T-cell (primary cell): ENCODE measurements around the gene CAMSAP2. TPM values are rescaled to one million over a fixed set of nuclear protein-coding genes. Genes with fewer than 3 reads are reported as not detected.

Source experiments
- ATAC-seq, 4 experiments: fragments of 200-7000 bp in 3 of 4; fragments of 150-1000 bp in 1 of 4; cut with Tn5 transposase; replicated peaks in 1 of 4; 1 replicate in 3 of 4; 2 replicates in 1 of 4; pipeline ENCODE4 v1.10.0; 2021; ENCODE audit warnings: moderate library complexity in 3 of 4, mild to moderate bottlenecking in 2 of 4, moderate number of reproducible peaks in 1 of 4
- CTCF ChIA-PET, 2 donors: fragments of 300-600 bp; sonication (Branson Sonifier 250); formaldehyde crosslinking; loops; one replicate each; lab custom pipeline; 2022; ENCODE audit warnings: antibody characterized with exemption in 2 of 2; lab: Charles Lee
- POLR2A ChIA-PET, 2 donors: fragments of 300-600 bp; sonication (Branson Sonifier 250); formaldehyde crosslinking; loops; one replicate each; lab custom pipeline; 2022; ENCODE audit warnings: antibody characterized with exemption in 2 of 2; lab: Charles Lee
- DNase-seq, 35 experiments: peaks; one replicate each; pipeline versions ENCODE4 v3.0.0 to v3.0.0-alpha.2; 2013 to 2023
- H3K27ac ChIP-seq: one replicate; pipeline ENCODE4 v1.5.1; 2013; ENCODE audit warnings: low read length
- H3K27me3 ChIP-seq, 2 experiments: replicated peaks in 1 of 2; 1 replicate in 1 of 2; 2 replicates in 1 of 2; pipeline versions ENCODE4 v1.6.1 to v1.7.0; 2013; ENCODE audit warnings: low read length in 1 of 2, mixed read lengths in 1 of 2; ENCODE audit not compliant: control insufficient read depth in 2 of 2, insufficient read depth in 2 of 2; ENCODE audit errors: extremely low read depth in 1 of 2
- H3K36me3 ChIP-seq, 2 donors: 1 replicate in 1 of 2; 2 replicates in 1 of 2; pipeline versions ENCODE4 v1.6.1 to v1.7.0; 2013; ENCODE audit warnings: low read length in 1 of 2; ENCODE audit not compliant: control insufficient read depth in 2 of 2, insufficient read depth in 1 of 2; ENCODE audit errors: extremely low read depth in 1 of 2
- H3K4me1 ChIP-seq, 2 experiments: 1 replicate in 1 of 2; 2 replicates in 1 of 2; pipeline versions ENCODE4 v1.6.1 to v1.7.0; 2013; ENCODE audit warnings: low read length in 2 of 2, mixed read lengths in 1 of 2; ENCODE audit not compliant: insufficient read depth in 2 of 2, control insufficient read depth in 1 of 2; ENCODE audit errors: extremely low read depth in 1 of 2
- H3K4me3 ChIP-seq, 2 donors: 1 replicate in 1 of 2; 2 replicates in 1 of 2; pipeline versions ENCODE4 v1.5.1 to v1.7.0; 2013; ENCODE audit warnings: mild to moderate bottlenecking in 2 of 2, low read length in 1 of 2, moderate library complexity in 1 of 2; ENCODE audit not compliant: control insufficient read depth in 1 of 2; ENCODE audit errors: extremely low read depth in 1 of 2
- H3K9me3 ChIP-seq: 2 replicates; pipeline ENCODE4 v1.7.0; 2013
- H3K27ac Mint-ChIP-seq, 2 donors: one replicate each; pipeline ENCODE4 v1.8.0; 2020 to 2021; ENCODE audit warnings: mild to moderate bottlenecking in 2 of 2, mixed read lengths in 2 of 2
- H3K27me3 Mint-ChIP-seq, 2 donors: one replicate each; pipeline ENCODE4 v1.8.0; 2021 to 2022; ENCODE audit warnings: mixed read lengths in 2 of 2
- H3K36me3 Mint-ChIP-seq: one replicate; pipeline ENCODE4 v1.8.0; 2021; ENCODE audit warnings: mixed read lengths
- H3K4me1 Mint-ChIP-seq, 3 donors: one replicate each; pipeline ENCODE4 v1.8.0; 2020 to 2022; ENCODE audit warnings: mixed read lengths in 3 of 3, mild to moderate bottlenecking in 1 of 3
- H3K4me3 Mint-ChIP-seq, 3 donors: one replicate each; pipeline ENCODE4 v1.8.0; 2020 to 2022; ENCODE audit warnings: mild to moderate bottlenecking in 3 of 3, mixed read lengths in 3 of 3, moderate library complexity in 3 of 3
- H3K9me3 Mint-ChIP-seq, 3 donors: one replicate each; pipeline ENCODE4 v1.8.0; 2020 to 2022; ENCODE audit warnings: mixed read lengths in 3 of 3
- WGBS: methylation state at CpG from one replicate; pipeline ENCODE4 v1.1.5; 2013; ENCODE audit warnings: missing lambda C conversion rate; ENCODE audit not compliant: insufficient coverage; 5-methylcytosine and 5-hydroxymethylcytosine counted together
- total RNA-seq, 35 experiments: library from RNA in 6 of 35; stranded (reverse) in 6 of 35; fragments of 120-200 nt in 1 of 35; gene quantifications; one replicate each; pipeline versions ENCODE4 v1.2.1 to v1.2.4 and lab custom pipeline; 2013 to 2026

The CAMSAP2 gene
- total RNA-seq, 5 donors from 2014 or later (not counting 1 experiment from before 2014, with no cell fraction given) = 4.6 to 9.1 (median 5.2) TPM

- H3K36me3 ChIP-seq = no peaks in the 10 kb centered on the region
- 79% methylated on average over 7 of the region's 11 CpGs for WGBS
- DNase-seq = no peak
- no peaks in the 10 kb centered on the region for H3K9me3 Mint-ChIP-seq
- no peaks in the 10 kb centered on the region for H3K36me3 Mint-ChIP-seq
- H3K9me3 ChIP-seq = no peaks in the 10 kb centered on the region
- peak overlapping the region; percentile 61 to 86 for H3K27ac Mint-ChIP-seq
- H3K4me3 ChIP-seq = peak overlapping the region in 1 of 2 donors; percentile 42
- H3K4me3 Mint-ChIP-seq = peak overlapping the region; percentile 36 to 73 (median 55)
- peaks cover 43 to 72% (median 57%) of the 10 kb centered on the region in 3 donors for H3K4me1 Mint-ChIP-seq
- peaks cover 6 to 7% of the 10 kb centered on the region in 2 donors for H3K27me3 Mint-ChIP-seq
- POLR2A ChIA-PET = interaction anchor here in 1 of 2 donors (0.5 to 0.7 kb wide), 2 partner anchors 148 to 450 kb away, joined by 3 to 5 read pairs; no protein-coding TSS in a partner anchor
- H3K27me3 ChIP-seq = peaks cover 0 to 19% of the 10 kb centered on the region in 2 experiments
- peak overlapping the region; percentile 70 for H3K27ac ChIP-seq
- peaks cover 9 to 69% of the 10 kb centered on the region in 2 experiments for H3K4me1 ChIP-seq
- ATAC-seq = no peak
- CTCF ChIA-PET = interaction anchor here (0.6 kb wide), 2 partner anchors 10 to 231 kb away, joined by 3 to 6 read pairs; no protein-coding TSS in a partner anchor
These were observed 148.3 kb downstream of the CAMSAP2 start for GRCh38 chr1:200887036-200887435.

GRCh38 chr1:200887772-200888348, 149.2 kb downstream of the CAMSAP2 start:
- peaks cover 9 to 72% of the 10 kb centered on the region in 2 experiments for H3K4me1 ChIP-seq
- CTCF ChIA-PET = interaction anchor here (0.6 to 1.4 kb wide), 4 partner anchors 10 to 218 kb away, joined by 3 to 5 read pairs (median 4); partner anchors contain the start of gene DDX59 (in 1 of the 2)
- H3K9me3 Mint-ChIP-seq = no peaks in the 10 kb centered on the region

GRCh38 chr1:200888349-200888838, 149.7 kb downstream of the CAMSAP2 start:
- Histone ChIP-seq H3K4me3 (peak overlapping the region; percentile 8 to 42), H3K4me1 (peaks cover 9 to 72% of the 10 kb centered on the region in 2 experiments), H3K36me3 (no peaks in the 10 kb centered on the region), H3K27ac (peak overlapping the region; percentile 70), H3K9me3 (no peaks in the 10 kb centered on the region), H3K27me3 (peaks cover 3 to 27% of the 10 kb centered on the region in 2 experiments)
- H3K9me3 Mint-ChIP-seq = no peaks in the 10 kb centered on the region
- H3K27ac Mint-ChIP-seq = peak overlapping the region; percentile 75 to 81
- DNase-seq = peak; percentile 23 to 82 (median 58)
- POLR2A ChIA-PET = interaction anchor here in 1 of 2 donors (0.6 to 1.2 kb wide), 4 partner anchors 14 to 1999 kb away, joined by 3 to 5 read pairs (median 4); no protein-coding TSS in a partner anchor
- CTCF ChIA-PET = interaction anchor here (0.5 to 1.4 kb wide), 4 partner anchors 11 to 239 kb away, joined by 3 to 5 read pairs (median 3); partner anchors contain the start of gene DDX59 (in 1 of the 2)
- no peaks in the 10 kb centered on the region for H3K36me3 Mint-ChIP-seq
- ATAC-seq = peak; percentile 80 to 94 (median 92)
- H3K27me3 Mint-ChIP-seq = peaks cover 16 to 19% of the 10 kb centered on the region in 2 donors
- peak overlapping the region; percentile 57 to 73 (median 58) for H3K4me3 Mint-ChIP-seq
- WGBS = 0% methylated on average over 1 of the region's 7 CpGs
- peaks cover 46 to 71% (median 57%) of the 10 kb centered on the region in 3 donors for H3K4me1 Mint-ChIP-seq

More at GRCh38 chr1:200887772-200888348, 149.2 kb downstream of the CAMSAP2 start:
- no peaks in the 10 kb centered on the region for H3K36me3 Mint-ChIP-seq
- no peaks in the 10 kb centered on the region for H3K9me3 ChIP-seq
- peak in 3 of 4 experiments; percentile 32 to 56 (median 34) for ATAC-seq
- H3K27ac Mint-ChIP-seq = peak overlapping the region; percentile 75 to 81
- H3K4me1 Mint-ChIP-seq = peaks cover 46 to 74% (median 59%) of the 10 kb centered on the region in 3 donors
- POLR2A ChIA-PET = interaction anchor here (0.7 to 1.2 kb wide), 4 partner anchors 14 to 201 kb away, joined by 3 to 5 read pairs (median 4); no protein-coding TSS in a partner anchor
- no peaks in the 10 kb centered on the region for H3K36me3 ChIP-seq
- H3K27ac ChIP-seq = peak overlapping the region; percentile 70
- DNase-seq = no peak
- peak overlapping the region; percentile 8 to 42 for H3K4me3 ChIP-seq
- H3K27me3 ChIP-seq = peaks cover 3 to 25% of the 10 kb centered on the region in 2 experiments
- H3K27me3 Mint-ChIP-seq = peaks cover 12 to 16% of the 10 kb centered on the region in 2 donors
- H3K4me3 Mint-ChIP-seq = peak overlapping the region; percentile 57 to 73 (median 58)
- 51% methylated on average over 8 of the region's 9 CpGs for WGBS

- Histone ChIP-seq H3K27ac (no peak overlapping the region), H3K4me1 (peaks cover 9 to 71% of the 10 kb centered on the region in 2 experiments), H3K36me3 (no peaks in the 10 kb centered on the region), H3K27me3 (peaks cover 5 to 35% of the 10 kb centered on the region in 2 experiments), H3K9me3 (no peaks in the 10 kb centered on the region), H3K4me3 (no peak overlapping the region)
- Mint-ChIP-seq H3K4me3 (peak overlapping the region; percentile 22 to 73 (median 26)), H3K9me3 (no peaks in the 10 kb centered on the region), H3K36me3 (no peaks in the 10 kb centered on the region), H3K27me3 (peaks cover 25 to 26% of the 10 kb centered on the region in 2 donors), H3K27ac (peak overlapping the region; percentile 45 to 71), H3K4me1 (peaks cover 46 to 63% (median 57%) of the 10 kb centered on the region in 3 donors)
- DNase-seq (no peak), ATAC-seq (no peak)
- 100% methylated on average over 1 of the region's 2 CpGs for WGBS
- ChIA-PET CTCF (interaction anchor here in 1 of 2 donors (0.8 to 1.6 kb wide), 3 partner anchors 14 to 82 kb away, joined by 3 to 7 read pairs (median 5); no protein-coding TSS in a partner anchor), POLR2A (interaction anchor here (0.6 kb wide), 2 partner anchors 13 to 19 kb away, joined by 3 read pairs; no protein-coding TSS in a partner anchor)
These were observed 150.9 kb downstream of the CAMSAP2 start for GRCh38 chr1:200889571-200889970.

DNA sequence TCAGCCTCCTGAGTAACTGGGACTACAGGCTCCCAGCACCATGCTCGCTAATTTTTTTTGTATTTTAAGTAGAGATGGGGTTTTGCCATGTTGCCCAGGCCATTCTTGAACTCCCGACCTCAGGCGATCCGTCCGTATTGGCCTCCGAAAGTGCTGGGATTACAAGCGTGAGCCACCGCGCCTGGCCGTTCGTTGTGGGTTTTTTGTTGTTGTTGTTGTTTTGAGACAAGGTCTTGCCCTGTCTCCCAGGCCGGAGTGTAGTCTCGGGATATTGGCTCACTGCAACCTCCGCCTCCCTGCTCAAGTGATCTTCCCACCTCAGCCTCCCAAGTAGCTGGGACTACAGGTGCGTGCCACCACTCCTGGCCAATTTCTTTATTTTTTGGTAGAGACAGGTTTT, 151.3 kb downstream of the CAMSAP2 start:
- Mint-ChIP-seq H3K9me3 (no peaks in the 10 kb centered on the region), H3K27me3 (peaks cover 25 to 26% of the 10 kb centered on the region in 2 donors), H3K27ac (no peak overlapping the region), H3K4me1 (peaks cover 46 to 61% (median 57%) of the 10 kb centered on the region in 3 donors), H3K36me3 (no peaks in the 10 kb centered on the region), H3K4me3 (peak overlapping the region in 2 of 3 donors; percentile 73)
- DNase-seq = no peak
- ChIA-PET CTCF (interaction anchor here in 1 of 2 donors (0.8 to 1.6 kb wide), 3 partner anchors 14 to 82 kb away, joined by 3 to 7 read pairs (median 5); no protein-coding TSS in a partner anchor), POLR2A (interaction anchor here in 1 of 2 donors (0.6 kb wide), 1 partner anchor 18 kb away, joined by 3 read pairs; no protein-coding TSS in a partner anchor)
- Histone ChIP-seq H3K27ac (no peak overlapping the region), H3K4me3 (no peak overlapping the region), H3K9me3 (no peaks in the 10 kb centered on the region), H3K4me1 (peaks cover 9 to 67% of the 10 kb centered on the region in 2 experiments), H3K36me3 (no peaks in the 10 kb centered on the region), H3K27me3 (peaks cover 5 to 40% of the 10 kb centered on the region in 2 experiments)
- WGBS = 84% methylated on average over 5 of the region's 15 CpGs
- ATAC-seq = no peak
